PC-3 (cell line): Measurements from ENCODE around the gene SERPINE3. TPM values are rescaled to one million over a fixed set of nuclear protein-coding genes. Genes with fewer than 3 reads are reported as not detected.

ENCODE experiments used
- ATAC-seq: fragments of 200-7000 bp; cut with Tn5 transposase; 2 replicates; pipeline ENCODE4 v1.9.1; 2020; ENCODE audit warnings: mild to moderate bottlenecking, moderate library complexity
- BruUV-seq: library from RNA; stranded (reverse); fragments of 400-500 nt; replicated peaks from 2 replicates; lab custom pipeline; 2021; lab: Mats Ljungman, UMichigan
- CTCF ChIA-PET: fragments of 300-600 bp; sonication (Branson Sonifier 250); formaldehyde crosslinking; loops from one replicate; lab custom pipeline; 2022; ENCODE audit warnings: antibody characterized with exemption; lab: Charles Lee
- POLR2A ChIA-PET: fragments of 300-600 bp; sonication (Branson Sonifier 250); formaldehyde crosslinking; loops from one replicate; lab custom pipeline; 2022; ENCODE audit warnings: antibody characterized with exemption; ENCODE audit not compliant: unreplicated experiment; lab: Charles Lee
- DNase-seq: peaks from one replicate; pipeline ENCODE4 v3.0.0-alpha.2; 2015
- H2AFZ ChIP-seq: fragments of 300-600 bp; sonication (generic); 2 replicates; pipeline ENCODE4 v1.6.0; 2016; ENCODE audit warnings: antibody characterized with exemption, low read length
- H3F3A ChIP-seq: fragments of 300-600 bp; sonication (generic); one replicate; pipeline ENCODE4 v1.6.0; 2017; ENCODE audit warnings: antibody characterized with exemption, low read length, control low read depth, mild to moderate bottlenecking; ENCODE audit not compliant: unreplicated experiment
- H3K27ac ChIP-seq: fragments of 300-600 bp; sonication (generic); 2 replicates; pipeline ENCODE4 v1.5.1; 2016; ENCODE audit warnings: mild to moderate bottlenecking, low read length
- H3K27me3 ChIP-seq: fragments of 300-600 bp; sonication (generic); 2 replicates; pipeline ENCODE4 v1.6.1; 2016; ENCODE audit warnings: low read length, mixed read lengths
- H3K36me3 ChIP-seq: fragments of 300-600 bp; sonication (generic); 2 replicates; pipeline ENCODE4 v1.6.1; 2016; ENCODE audit warnings: low read depth, mixed run types, low read length, mixed read lengths
- H3K4me1 ChIP-seq: fragments of 300-600 bp; sonication (generic); 2 replicates; pipeline ENCODE4 v1.5.1; 2016; ENCODE audit warnings: low read length; ENCODE audit not compliant: insufficient read depth
- H3K4me2 ChIP-seq: fragments of 300-600 bp; sonication (generic); 2 replicates; pipeline ENCODE4 v1.6.0; 2016; ENCODE audit warnings: low read length
- H3K4me3 ChIP-seq: fragments of 300-600 bp; sonication (generic); 2 replicates; pipeline ENCODE4 v1.5.1; 2016; ENCODE audit warnings: mild to moderate bottlenecking, low read length, mixed read lengths
- H3K79me2 ChIP-seq: fragments of 300-600 bp; sonication (generic); 2 replicates; pipeline ENCODE4 v1.6.1; 2017; ENCODE audit warnings: low read length, mixed read lengths
- H3K9ac ChIP-seq: fragments of 300-600 bp; sonication (generic); 2 replicates; pipeline ENCODE4 v1.6.0; 2016; ENCODE audit warnings: mild to moderate bottlenecking, low read length
- H3K9me2 ChIP-seq: fragments of 300-600 bp; sonication (generic); replicated peaks from 2 replicates; pipeline ENCODE4 v1.6.1; 2016; ENCODE audit warnings: mixed run types, low read length, mixed read lengths
- H3K9me3 ChIP-seq: fragments of 300-600 bp; sonication (generic); 2 replicates; pipeline ENCODE4 v1.6.1; 2016; ENCODE audit warnings: low read length, mixed read lengths
- H4K20me1 ChIP-seq: fragments of 300-600 bp; sonication (generic); 2 replicates; pipeline ENCODE4 v1.6.1; 2016; ENCODE audit warnings: low read length, mixed read lengths
- EZH2 ChIP-seq: fragments of 300-600 bp; sonication (generic); IDR thresholded peaks from one replicate; pipeline ENCODE4 v1.6.1; 2017; ENCODE audit warnings: antibody characterized with exemption, mild to moderate bottlenecking, low read length; ENCODE audit not compliant: unreplicated experiment
- EZH2phosphoT487 ChIP-seq: fragments of 300-600 bp; sonication (generic); IDR thresholded peaks from 2 replicates; pipeline ENCODE4 v1.6.1; 2018; ENCODE audit warnings: mild to moderate bottlenecking, antibody characterized with exemption, low read length, borderline replicate concordance
- intact Hi-C: fragments of 100-400 bp; cut with micrococcal nuclease; formaldehyde crosslinking; loops from 2 replicates; pipeline ENCODE4 v1.9.0; 2023
- total RNA-seq: library from RNA; depleted of rRNA; stranded (reverse); fragments of >200 nt; gene quantifications from 2 replicates; pipeline ENCODE4 v1.2.3, GENCODE V29; 2014
- TF ChIP-seq, protein P1 (sequence below): fragments of 300-600 bp; sonication (generic); conservative IDR thresholded peaks from 2 replicates; pipeline ENCODE4 v1.5.1; 2017; ENCODE audit warnings: antibody characterized with exemption, low read depth, mild to moderate bottlenecking, low read length

SERPINE3 gene
- total RNA-seq, 1 experiment from 2014 or later: not detected

DNA sequence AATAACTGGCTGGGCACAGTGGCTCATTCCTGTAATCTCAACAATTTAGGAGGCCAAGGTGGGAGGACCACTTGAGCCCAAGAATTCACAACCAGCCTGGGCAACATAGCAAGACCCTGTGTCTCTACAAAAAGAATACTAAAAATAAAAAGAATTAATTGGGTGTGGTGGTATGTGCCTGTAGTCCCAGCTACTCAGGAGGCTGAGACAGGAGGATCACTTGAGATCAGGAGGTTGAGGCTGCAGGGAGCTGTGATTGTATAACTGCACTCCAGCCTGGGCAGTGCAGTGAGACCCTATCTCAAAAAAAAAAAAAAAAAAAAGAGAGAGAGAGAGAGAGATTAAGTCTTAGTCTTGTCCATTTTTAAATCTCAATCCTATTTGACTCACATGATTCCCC lies 35.6 kb upstream of the SERPINE3 start:
- ATAC-seq (no peak), DNase-seq (no peak)
- Histone ChIP-seq H3K27me3 (no peaks in the 10 kb centered on the region), H3K4me3 (no peak overlapping the region), H3K9me2 (no peaks in the 10 kb centered on the region), H3K4me1 (no peaks in the 10 kb centered on the region), H3K36me3 (no peaks in the 10 kb centered on the region), H3K27ac (no peak overlapping the region), H2AFZ (no peak overlapping the region), H3K9me3 (no peaks in the 10 kb centered on the region), H3K9ac (no peak overlapping the region), H3K79me2 (no peaks in the 10 kb centered on the region), H3F3A (no peaks in the 10 kb centered on the region), H4K20me1 (no peaks in the 10 kb centered on the region), H3K4me2 (no peak overlapping the region)
- TF ChIP-seq EZH2 (no peak), EZH2phosphoT487 (no peak)
- TF ChIP-seq, protein P1, sequence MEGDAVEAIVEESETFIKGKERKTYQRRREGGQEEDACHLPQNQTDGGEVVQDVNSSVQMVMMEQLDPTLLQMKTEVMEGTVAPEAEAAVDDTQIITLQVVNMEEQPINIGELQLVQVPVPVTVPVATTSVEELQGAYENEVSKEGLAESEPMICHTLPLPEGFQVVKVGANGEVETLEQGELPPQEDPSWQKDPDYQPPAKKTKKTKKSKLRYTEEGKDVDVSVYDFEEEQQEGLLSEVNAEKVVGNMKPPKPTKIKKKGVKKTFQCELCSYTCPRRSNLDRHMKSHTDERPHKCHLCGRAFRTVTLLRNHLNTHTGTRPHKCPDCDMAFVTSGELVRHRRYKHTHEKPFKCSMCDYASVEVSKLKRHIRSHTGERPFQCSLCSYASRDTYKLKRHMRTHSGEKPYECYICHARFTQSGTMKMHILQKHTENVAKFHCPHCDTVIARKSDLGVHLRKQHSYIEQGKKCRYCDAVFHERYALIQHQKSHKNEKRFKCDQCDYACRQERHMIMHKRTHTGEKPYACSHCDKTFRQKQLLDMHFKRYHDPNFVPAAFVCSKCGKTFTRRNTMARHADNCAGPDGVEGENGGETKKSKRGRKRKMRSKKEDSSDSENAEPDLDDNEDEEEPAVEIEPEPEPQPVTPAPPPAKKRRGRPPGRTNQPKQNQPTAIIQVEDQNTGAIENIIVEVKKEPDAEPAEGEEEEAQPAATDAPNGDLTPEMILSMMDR: no peak
- ChIA-PET POLR2A (interaction anchor here (0.6 kb wide), 1 partner anchor 162 kb away, joined by 5 read pairs; no protein-coding TSS in a partner anchor), CTCF (no interaction called here)
- no TSS peak for BruUV-seq
- intact Hi-C loops: no loop called here

DNA sequence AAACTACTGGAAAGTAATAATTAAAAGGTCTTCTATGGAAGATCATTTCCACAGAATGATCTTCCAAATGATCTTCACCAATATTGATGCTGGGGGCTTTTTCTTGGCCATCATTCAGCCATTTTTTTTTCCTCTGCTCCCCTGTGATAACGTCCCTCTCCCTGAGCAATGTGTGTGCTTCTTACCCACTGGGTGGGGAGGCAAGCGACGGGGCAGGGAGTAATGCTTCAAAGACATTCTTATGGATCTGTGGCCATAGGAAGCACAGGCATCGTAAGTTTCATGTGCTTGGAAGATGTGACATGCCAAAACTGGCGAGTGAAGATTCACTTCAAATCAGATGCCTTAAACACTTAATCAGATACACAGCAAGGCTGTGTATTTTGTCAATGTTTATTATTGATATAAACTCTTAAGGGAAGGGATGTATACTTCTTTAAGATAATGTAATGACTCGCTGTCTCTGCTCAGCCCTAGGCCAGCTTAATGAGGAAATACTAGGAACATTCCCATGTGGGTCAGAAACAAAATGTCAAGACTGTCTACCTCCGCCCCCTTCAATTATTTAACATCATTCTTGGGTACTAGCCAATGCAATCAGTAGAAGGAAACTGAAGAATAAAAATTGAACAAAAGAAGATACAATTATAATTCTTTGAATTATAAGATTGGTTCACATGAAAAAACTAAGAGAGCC lies 34.1 kb upstream of the SERPINE3 start:
- no TSS peak for BruUV-seq
- intact Hi-C loops: no loop called here
- H3K79me2 ChIP-seq: no peaks in the 10 kb centered on the region
- TF ChIP-seq, protein P1: no peak
- TF ChIP-seq EZH2 (no peak), EZH2phosphoT487 (no peak)
- H3K36me3 ChIP-seq: no peaks in the 10 kb centered on the region
- H3K9me3 ChIP-seq: no peaks in the 10 kb centered on the region
- H3K4me1 ChIP-seq: no peaks in the 10 kb centered on the region
- no peaks in the 10 kb centered on the region for H3K27me3 ChIP-seq
- ChIA-PET POLR2A (no interaction called here), CTCF (no interaction called here)
- no peaks in the 10 kb centered on the region for H3K9me2 ChIP-seq
- H3K4me2 ChIP-seq: no peak overlapping the region
- no peaks in the 10 kb centered on the region for H4K20me1 ChIP-seq
- no peak overlapping the region for H2AFZ ChIP-seq
- DNase-seq: no peak
- no peaks in the 10 kb centered on the region for H3F3A ChIP-seq
- H3K27ac ChIP-seq: no peak overlapping the region
- ATAC-seq: no peak
- H3K4me3 ChIP-seq: no peak overlapping the region
- no peak overlapping the region for H3K9ac ChIP-seq

DNA sequence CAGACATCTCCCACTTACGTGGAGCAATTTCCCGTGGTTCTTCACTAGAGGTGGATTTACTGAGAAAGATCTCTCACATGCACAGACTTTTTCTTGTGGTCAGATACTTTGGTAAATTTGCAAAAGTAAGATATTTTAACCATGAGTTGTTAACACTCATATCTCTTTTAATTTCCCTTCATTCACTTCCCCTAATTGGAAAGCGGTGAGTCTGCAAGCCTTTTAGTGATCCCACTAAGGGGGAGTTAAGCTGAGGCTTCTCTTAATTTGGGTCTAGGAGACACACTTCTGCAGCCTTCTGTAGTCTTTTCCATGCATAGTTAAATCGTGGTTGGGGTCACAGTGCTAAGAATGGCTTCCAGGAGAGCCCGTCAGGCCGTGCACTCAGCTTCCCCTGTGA lies 30.7 kb upstream of the SERPINE3 start:
- no TSS peak for BruUV-seq
- TF ChIP-seq EZH2phosphoT487: no peak
- no peak for TF ChIP-seq EZH2
- TF ChIP-seq, protein P1: no peak
- H3K9me3 ChIP-seq: no peaks in the 10 kb centered on the region
- H3K4me3 ChIP-seq: no peak overlapping the region
- ATAC-seq (no peak), DNase-seq (no peak)
- H3K79me2 ChIP-seq: no peaks in the 10 kb centered on the region
- no peak overlapping the region for H2AFZ ChIP-seq
- ChIA-PET POLR2A (no interaction called here), CTCF (no interaction called here)
- H4K20me1 ChIP-seq: no peaks in the 10 kb centered on the region
- no peaks in the 10 kb centered on the region for H3K9me2 ChIP-seq
- no peak overlapping the region for H3K27ac ChIP-seq
- H3K4me1 ChIP-seq: no peaks in the 10 kb centered on the region
- no peak overlapping the region for H3K4me2 ChIP-seq
- intact Hi-C loops: no loop called here
- H3F3A ChIP-seq: no peaks in the 10 kb centered on the region
- H3K36me3 ChIP-seq: no peaks in the 10 kb centered on the region
- no peaks in the 10 kb centered on the region for H3K27me3 ChIP-seq
- H3K9ac ChIP-seq: no peak overlapping the region
